Thoracic aorta (tissue), 2 donors: ENCODE data around the gene GPI. TPM values are rescaled to one million over a fixed set of nuclear protein-coding genes. Genes with fewer than 3 reads are reported as not detected.
"Not testable (repeated sequence)": the region's sequence is repeated elsewhere in the genome, so short reads cannot be mapped to it uniquely, and the experiment has no call there.

Experiments
- ATAC-seq: fragments of 150-250 bp; one replicate; pipeline ENCODE4 v1.8.0; 2017; ENCODE audit warnings: low read depth; ENCODE audit not compliant: insufficient number of reproducible peaks, low FRiP score
- DNase-seq: peaks from one replicate; pipeline ENCODE4 v3.0.0-alpha.2; 2020; ENCODE audit warnings: low spot score
- H3K27ac ChIP-seq, 2 donors: fragments of 200-600 bp; sonication (generic); 1 replicate in 1 of 2; 2 replicates in 1 of 2; pipeline ENCODE4 v1.5.1; 2016; ENCODE audit warnings: mild to moderate bottlenecking in 2 of 2, moderate library complexity in 2 of 2
- H3K27me3 ChIP-seq: fragments of 200-600 bp; sonication (generic); replicated peaks from 2 replicates; pipeline ENCODE4 v1.6.0; 2016; ENCODE audit warnings: mild to moderate bottlenecking; ENCODE audit not compliant: insufficient read depth
- H3K36me3 ChIP-seq: fragments of 200-600 bp; sonication (generic); one replicate; pipeline ENCODE4 v1.5.1; 2016
- H3K4me1 ChIP-seq, 2 donors: fragments of 200-600 bp; sonication (generic); 1 replicate in 1 of 2; 2 replicates in 1 of 2; pipeline versions ENCODE4 v1.5.1 to v1.6.0; 2016; ENCODE audit warnings: low read depth in 2 of 2, mild to moderate bottlenecking in 1 of 2; ENCODE audit not compliant: control insufficient read depth in 1 of 2
- H3K4me3 ChIP-seq: fragments of 200-600 bp; sonication (generic); 2 replicates; pipeline ENCODE4 v1.5.1; 2016; ENCODE audit warnings: mild to moderate bottlenecking
- H3K9me3 ChIP-seq: fragments of 200-600 bp; sonication (generic); 2 replicates; pipeline ENCODE4 v1.5.1; 2016
- total RNA-seq, 2 donors: library from RNA; depleted of rRNA; stranded (reverse); fragments of >200 nt; gene quantifications; one replicate each; pipeline versions ENCODE4 v1.1.0 to v1.2.3, GENCODE V29; 2016
- TF ChIP-seq, protein P1 (sequence below): fragments of 200-600 bp; sonication (generic); IDR thresholded peaks from one replicate; pipeline ENCODE4 v1.5.1; 2019; ENCODE audit warnings: antibody characterized with exemption

GPI gene
- total RNA-seq, 2 donors from 2014 or later: 112 to 207 TPM

DNA sequence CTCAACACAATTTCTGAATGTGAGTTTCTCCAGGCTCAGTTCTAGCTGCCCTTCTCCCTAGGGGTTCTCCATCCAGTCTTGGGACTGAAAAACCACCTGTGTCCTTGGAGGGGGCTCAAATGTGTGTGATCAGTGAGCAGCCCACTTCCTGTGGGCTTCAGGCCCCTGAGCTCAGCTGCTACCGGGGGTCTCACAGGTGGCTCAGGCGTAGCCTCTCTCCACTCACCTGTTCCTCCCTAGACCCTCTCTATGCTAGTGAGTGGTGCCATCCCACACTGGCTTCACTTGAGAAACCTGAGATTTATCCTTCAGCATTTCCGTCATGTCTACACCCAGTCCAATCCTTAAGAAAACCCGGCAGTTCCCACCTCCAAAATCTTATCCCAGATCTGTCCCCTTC, 39.8 kb upstream of the GPI start:
- TF ChIP-seq, protein P1, sequence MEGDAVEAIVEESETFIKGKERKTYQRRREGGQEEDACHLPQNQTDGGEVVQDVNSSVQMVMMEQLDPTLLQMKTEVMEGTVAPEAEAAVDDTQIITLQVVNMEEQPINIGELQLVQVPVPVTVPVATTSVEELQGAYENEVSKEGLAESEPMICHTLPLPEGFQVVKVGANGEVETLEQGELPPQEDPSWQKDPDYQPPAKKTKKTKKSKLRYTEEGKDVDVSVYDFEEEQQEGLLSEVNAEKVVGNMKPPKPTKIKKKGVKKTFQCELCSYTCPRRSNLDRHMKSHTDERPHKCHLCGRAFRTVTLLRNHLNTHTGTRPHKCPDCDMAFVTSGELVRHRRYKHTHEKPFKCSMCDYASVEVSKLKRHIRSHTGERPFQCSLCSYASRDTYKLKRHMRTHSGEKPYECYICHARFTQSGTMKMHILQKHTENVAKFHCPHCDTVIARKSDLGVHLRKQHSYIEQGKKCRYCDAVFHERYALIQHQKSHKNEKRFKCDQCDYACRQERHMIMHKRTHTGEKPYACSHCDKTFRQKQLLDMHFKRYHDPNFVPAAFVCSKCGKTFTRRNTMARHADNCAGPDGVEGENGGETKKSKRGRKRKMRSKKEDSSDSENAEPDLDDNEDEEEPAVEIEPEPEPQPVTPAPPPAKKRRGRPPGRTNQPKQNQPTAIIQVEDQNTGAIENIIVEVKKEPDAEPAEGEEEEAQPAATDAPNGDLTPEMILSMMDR: no peak
- H3K27ac ChIP-seq: peak overlapping the region in 1 of 2 donors; percentile 54
- peaks cover 14 to 19% of the 10 kb centered on the region in 2 donors for H3K4me1 ChIP-seq
- no peak overlapping the region for H3K4me3 ChIP-seq
- no peaks in the 10 kb centered on the region for H3K9me3 ChIP-seq
- DNase-seq (no peak), ATAC-seq (no peak)
- H3K36me3 ChIP-seq: peaks cover 47% of the 10 kb centered on the region
- H3K27me3 ChIP-seq: no peaks in the 10 kb centered on the region

DNA sequence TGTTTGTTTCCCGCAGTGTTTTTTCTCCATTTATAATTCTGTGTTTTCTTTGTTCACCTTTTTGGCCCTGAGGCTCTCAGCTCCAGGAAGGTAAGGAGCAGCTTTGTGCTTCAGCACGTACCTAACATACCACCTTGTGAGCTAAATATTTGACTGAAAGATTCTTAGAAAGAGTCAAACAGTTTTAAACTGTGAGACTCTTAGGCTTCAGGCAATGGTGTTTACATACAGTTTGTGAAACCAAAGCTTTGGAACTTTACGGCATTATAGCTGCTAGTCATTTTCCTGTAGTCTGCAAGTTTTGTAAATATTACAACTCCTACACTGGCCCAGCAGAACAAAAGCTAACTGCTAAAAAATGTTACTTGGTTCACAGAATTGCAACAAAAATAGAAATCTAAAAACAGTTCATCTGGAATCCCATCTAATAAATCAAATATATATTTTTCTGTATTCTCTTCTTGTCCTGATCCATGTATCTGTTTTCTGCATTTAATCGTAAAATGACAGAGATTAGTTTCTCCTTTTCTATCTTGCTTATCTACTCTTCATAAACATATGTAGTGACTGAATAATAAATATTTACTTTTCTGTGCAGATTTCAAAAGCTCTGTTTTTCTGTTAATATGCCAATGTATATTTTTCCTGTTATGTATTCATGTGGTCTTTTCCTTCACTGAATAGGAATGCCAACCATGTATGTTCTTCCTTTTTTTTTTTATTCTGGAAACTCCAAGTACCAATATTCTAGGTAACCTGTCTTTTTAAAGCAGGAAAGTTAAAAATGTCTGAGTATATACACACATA, 38.8 kb upstream of the GPI start:
- TF ChIP-seq, protein P1: no peak
- H3K36me3 ChIP-seq: peaks cover 51% of the 10 kb centered on the region
- H3K4me3 ChIP-seq: no peak overlapping the region
- no peaks in the 10 kb centered on the region for H3K27me3 ChIP-seq
- ATAC-seq: no peak
- peaks cover 11 to 14% of the 10 kb centered on the region in 2 donors for H3K4me1 ChIP-seq
- DNase-seq: no peak
- H3K27ac ChIP-seq: peak overlapping the region in 1 of 2 donors; percentile 54
- no peaks in the 10 kb centered on the region for H3K9me3 ChIP-seq

DNA sequence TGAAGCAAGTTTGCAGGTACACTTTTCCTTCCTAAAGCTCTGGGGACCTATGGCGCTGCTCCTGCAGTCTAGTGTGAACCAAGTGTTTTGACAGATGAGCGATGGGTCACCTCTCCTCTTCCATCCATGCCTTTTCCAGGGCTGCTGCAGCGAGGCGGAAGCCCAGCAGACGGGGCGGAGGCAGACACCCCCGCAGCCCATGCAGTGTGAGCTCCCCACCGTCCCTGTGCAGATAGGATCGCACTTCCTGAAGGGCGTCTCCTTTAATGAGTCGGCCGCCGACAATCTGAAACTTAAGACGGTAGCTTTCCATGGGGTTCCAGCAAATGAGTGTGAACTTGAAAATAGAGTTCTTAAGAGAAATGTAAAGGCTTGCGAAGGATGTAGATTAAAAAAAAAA, 37.1 kb upstream of the GPI start:
- Histone ChIP-seq H3K4me3 (no peak overlapping the region), H3K27me3 (no peaks in the 10 kb centered on the region), H3K9me3 (no peaks in the 10 kb centered on the region), H3K4me1 (peaks cover 11 to 21% of the 10 kb centered on the region in 2 donors), H3K36me3 (peaks cover 45% of the 10 kb centered on the region), H3K27ac (no peak overlapping the region)
- DNase-seq (no peak), ATAC-seq (no peak)
- TF ChIP-seq, protein P1: no peak

DNA sequence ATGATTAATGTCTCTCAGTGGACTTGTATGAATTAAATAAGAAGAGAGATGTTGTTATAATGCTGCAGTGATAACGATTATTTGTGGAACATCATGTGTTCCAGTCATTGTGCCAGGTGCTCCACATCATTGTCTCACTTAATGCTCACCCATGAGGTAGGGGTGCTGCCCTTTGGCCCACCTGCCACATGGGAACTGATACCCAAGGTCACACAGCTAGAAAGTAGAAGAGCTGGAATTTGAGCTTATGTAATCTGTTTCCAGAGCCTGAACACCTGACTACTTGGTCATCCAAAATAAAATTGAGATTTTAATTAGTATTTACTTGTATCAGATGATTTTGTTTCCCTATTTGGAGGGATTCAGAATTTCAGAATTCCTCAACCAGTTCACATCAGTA, 36.0 kb upstream of the GPI start:
- H3K4me3 ChIP-seq: no peak overlapping the region
- H3K36me3 ChIP-seq: peaks cover 37% of the 10 kb centered on the region
- TF ChIP-seq, protein P1: no peak
- ATAC-seq: no peak
- H3K4me1 ChIP-seq: peaks cover 11 to 21% of the 10 kb centered on the region in 2 donors
- H3K9me3 ChIP-seq: no peaks in the 10 kb centered on the region
- no peaks in the 10 kb centered on the region for H3K27me3 ChIP-seq
- no peak overlapping the region for H3K27ac ChIP-seq
- DNase-seq: no peak

DNA sequence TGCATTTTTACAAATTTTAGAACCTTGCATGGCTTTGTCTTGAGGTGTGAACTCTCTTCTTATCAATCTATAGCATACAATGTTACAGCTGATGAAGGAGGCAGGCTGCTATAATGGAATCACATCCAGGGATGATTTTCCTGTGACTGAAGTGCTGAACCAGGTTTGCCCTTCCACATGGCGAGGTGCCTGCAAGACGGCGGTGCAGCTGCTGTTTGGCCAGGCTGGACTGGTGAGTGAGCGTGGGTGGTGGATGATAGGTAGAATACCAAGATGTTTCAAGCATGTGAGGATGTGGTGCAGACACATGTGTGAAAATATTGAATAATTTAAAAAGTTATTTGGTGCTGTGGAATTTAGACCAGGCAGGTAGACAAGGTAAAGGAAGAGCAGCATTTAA, 34.9 kb upstream of the GPI start:
- no peaks in the 10 kb centered on the region for H3K9me3 ChIP-seq
- TF ChIP-seq, protein P1: no peak
- DNase-seq: no peak
- H3K27me3 ChIP-seq: no peaks in the 10 kb centered on the region
- peaks cover 39% of the 10 kb centered on the region for H3K36me3 ChIP-seq
- no peak overlapping the region for H3K4me3 ChIP-seq
- no peak for ATAC-seq
- H3K4me1 ChIP-seq: peaks cover 13 to 21% of the 10 kb centered on the region in 2 donors
- no peak overlapping the region for H3K27ac ChIP-seq

DNA sequence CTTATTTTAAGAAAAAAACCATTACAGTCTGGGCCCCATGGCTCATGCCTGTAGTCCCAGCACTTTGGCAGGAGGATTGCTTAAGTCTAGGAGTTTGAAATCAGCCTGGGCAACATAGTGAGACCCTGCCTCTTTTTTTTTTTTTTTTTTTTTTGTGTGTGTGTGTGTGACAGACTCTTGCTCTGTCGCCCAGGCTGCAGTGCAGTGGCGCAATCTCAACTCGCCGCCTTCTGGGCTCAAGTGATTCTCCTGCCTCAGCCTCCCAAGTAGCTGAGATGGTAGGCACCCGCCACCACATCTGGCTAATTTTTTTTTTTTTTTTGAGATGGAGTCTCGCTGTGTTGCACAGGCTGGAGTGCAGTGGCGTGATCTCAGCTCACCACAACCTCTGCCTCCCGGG, 34.4 kb upstream of the GPI start:
- H3K27ac ChIP-seq, ATAC-seq, H3K9me3 ChIP-seq, H3K27me3 ChIP-seq, H3K4me3 ChIP-seq, DNase-seq: not testable (repeated sequence)
- H3K36me3 ChIP-seq: peaks cover 42% of the 10 kb centered on the region
- H3K4me1 ChIP-seq: peaks cover 14 to 19% of the 10 kb centered on the region in 2 donors

DNA sequence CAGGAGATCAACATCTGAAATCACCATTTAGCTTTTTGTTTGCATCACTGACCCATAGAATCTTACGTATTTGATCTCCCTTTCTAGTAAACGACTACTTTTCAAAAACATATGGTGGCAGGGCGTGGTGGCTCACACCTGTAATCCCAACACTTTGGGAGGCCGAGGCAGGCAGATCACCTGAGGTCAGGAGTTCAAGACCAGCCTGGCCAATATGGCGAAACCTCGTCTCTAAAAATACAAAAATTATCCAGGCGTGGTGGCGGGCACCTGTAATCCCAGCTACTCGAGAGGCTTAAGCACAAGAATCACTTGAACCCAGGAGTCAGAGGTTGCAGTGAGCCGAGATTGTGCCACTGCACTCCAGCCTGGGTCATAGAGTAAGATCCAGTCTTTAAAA, 33.4 kb upstream of the GPI start:
- not testable (repeated sequence) for H3K27me3 ChIP-seq, DNase-seq, H3K4me3 ChIP-seq, H3K27ac ChIP-seq, ATAC-seq, H3K9me3 ChIP-seq
- Histone ChIP-seq H3K36me3 (peaks cover 42% of the 10 kb centered on the region), H3K4me1 (peaks cover 6 to 12% of the 10 kb centered on the region in 2 donors)
